Measurements from ENCODE around the gene SRGAP3.

GRCh38 chr3:8990266-8991215 lies 258.9 kb downstream of the SRGAP3 start:
- TF ChIP-seq CTCF (IDR thresholded peaks at IDR 0.05) (no peak), POLR2A (IDR thresholded peaks at IDR 0.05) (no peak)

Measured in testis (tissue), 2 donors.